NCI-H2227 (cell line): ENCODE measurements around the gene ANO1.

Experiments
- DNase-seq: peaks from one replicate; lab custom pipeline; 2025; ENCODE audit not compliant: unreplicated experiment; lab: John Stamatoyannopoulos, UW

The ANO1 gene

GRCh38 chr11:70158201-70158600, 80.1 kb downstream of the ANO1 start:
- no peak for DNase-seq

DNA sequence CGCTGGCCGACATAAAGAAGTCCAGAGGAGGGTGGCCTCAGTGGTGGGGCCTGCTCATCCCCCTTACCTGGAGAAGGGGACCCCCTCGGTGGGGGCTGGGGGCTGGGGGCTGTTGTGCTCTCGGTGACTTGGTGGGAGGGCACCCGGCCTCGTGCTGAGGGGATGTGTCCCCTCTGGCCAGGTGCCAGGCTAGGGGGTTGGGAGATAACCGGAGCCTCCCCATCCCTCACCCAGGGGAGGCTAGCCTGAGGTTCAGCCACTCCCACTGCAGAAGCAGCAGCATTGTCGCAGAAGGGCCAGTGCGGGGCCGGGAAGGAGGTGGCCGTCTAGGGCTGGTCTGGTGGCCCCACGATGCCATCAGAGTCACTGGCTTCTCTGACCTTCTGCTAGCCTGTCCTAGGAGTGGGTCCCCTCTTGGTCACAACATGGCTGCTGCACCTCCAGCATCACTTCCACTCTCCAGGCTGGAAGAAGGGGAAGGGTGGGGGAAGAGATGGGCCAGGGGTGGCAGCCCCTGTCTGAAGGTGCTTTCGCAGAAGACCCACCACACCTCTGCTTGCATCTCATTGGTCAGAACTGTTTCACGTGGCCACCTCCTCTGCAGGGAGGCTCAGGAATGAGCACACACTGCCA, 80.8 kb downstream of the ANO1 start:
- DNase-seq = no peak

DNA sequence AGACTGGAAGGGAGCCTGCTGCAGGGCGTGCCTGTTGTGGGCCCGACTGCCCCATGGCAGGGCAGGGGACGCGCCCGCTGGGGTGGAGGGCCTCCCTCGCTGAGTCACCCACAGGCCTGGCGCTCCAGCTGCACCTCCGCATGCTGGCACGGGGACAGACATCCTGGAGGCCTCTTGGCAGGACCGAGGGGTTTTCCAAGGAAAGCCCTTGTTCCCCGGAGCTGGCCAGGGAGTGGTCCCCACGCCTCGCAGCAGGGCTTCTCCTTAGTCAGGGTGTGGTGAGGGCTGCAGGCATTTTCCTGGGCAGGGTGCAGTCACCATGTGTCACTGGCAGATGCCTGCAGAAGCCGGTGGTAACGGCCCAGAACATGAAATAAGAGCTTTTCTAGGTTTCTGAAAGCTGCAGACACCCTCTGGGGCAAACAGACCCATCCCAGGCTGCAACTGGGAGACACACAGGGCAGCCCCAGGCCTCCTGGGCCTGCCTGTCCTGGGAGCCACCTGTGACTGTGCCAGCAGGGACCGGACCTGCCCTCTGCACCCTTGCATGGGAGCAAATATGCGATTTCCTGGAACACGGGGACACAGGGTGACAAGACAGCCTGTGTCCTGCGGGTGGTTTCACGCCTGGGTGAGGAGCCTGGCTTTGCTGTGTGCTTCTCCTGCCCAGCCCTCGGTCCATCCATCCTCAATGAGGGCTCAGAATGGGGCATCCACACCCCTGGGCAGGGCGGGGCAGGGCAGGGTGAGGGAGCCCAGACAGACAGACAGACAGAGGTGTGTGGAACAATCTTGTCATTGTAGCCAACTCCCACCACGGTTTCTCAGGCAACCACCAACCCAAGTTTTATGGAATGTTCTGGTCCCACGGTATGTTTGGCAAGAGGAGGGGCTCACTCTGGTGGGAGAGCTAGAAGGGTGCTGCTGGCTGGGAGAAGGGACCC, 81.8 kb downstream of the ANO1 start:
- no peak for DNase-seq

GRCh38 chr11:70161043-70161625, 83.0 kb downstream of the ANO1 start:
- no peak for DNase-seq

DNA sequence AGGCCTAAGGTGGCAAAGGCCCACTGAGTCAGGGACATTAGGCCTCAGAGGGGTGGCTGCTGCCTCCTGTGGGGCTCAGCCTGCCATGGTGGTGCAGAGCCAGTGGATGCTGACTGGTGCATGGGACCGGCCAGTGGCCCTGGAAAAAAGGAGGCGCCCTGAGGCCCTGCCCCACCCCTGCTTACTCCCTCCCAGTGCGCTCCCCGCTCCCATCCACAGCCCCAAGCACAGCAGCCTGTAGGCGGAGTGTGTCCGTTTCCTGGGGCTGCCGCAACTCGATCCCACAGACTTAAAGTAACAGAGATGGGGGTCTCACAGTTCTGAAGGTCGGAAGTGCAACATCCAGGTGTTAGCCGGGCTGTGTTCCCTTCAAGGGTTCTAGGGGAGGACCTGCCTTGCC, 86.6 kb downstream of the ANO1 start:
- DNase-seq = no peak

GRCh38 chr11:70167120-70167519, 89.0 kb downstream of the ANO1 start:
- no peak for DNase-seq

DNA sequence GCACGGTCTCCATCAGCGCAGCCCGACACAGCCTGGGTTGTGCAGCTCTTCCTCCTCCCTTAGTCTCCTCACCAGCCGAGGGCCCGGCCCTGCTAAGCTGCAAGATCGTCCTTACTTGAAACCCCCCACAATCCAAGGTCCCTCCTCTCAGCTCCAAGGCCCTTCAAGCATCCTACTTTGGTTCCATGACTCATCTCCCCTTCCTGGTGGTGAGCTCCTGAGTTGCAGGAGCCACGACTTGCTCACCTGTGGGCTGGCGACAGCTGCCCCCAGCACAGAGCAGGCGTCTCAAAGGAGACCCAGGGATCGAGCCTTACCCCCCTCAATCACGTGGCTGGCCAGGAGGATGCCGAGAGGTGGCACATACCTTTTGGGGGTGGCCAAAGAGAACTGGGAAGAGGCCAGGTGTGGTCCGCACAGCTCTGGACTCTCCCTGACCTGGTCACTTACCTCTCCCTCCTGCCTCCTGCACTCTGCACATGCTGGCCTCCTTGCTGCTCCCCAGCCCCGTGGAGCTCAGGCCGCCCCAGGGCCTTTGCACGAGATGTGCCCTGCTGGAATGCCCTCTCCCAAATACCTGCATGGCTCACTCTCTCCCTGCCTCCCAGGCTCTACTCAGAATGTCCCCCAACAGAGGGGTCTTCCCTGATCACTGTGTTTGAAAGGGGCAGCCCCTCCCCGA, 89.7 kb downstream of the ANO1 start:
- DNase-seq = no peak

DNA sequence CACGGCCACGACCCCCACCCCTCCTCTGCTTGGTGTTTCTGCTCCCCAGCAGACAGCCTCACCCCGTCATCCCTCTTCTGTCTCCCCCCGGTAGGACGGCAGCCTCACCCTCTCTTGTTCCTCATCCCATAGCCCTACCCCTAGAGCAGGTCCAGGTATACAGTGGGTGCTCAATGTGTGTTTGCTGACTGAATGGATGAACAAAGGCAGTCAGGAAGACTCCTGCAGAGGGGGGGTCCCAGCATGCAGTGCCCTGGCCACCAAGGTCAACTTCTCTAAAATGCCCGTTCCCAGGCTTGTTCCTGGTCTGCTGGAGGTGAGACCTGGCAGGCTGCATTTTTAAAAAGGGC, 90.3 kb downstream of the ANO1 start:
- no peak for DNase-seq

DNA sequence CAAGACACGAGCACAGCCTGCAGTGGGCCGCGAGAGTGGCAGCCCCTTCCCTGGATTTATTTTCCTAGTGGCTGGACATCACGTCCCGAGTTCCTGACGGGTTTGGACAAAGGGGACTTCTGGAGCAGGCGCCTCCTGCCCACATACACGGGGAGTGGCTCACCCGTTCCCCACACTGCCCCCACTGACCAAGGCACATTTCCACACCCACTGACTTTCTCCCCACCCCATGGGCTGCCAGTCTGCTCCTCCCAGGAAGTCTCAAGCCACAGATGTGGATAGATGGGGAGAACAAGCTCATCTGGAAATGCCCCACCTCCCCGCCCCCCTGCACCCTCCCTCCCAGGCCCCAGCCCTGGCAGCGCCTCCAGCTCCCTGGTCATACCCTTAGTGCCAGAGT, 91.0 kb downstream of the ANO1 start:
- DNase-seq = no peak

DNA sequence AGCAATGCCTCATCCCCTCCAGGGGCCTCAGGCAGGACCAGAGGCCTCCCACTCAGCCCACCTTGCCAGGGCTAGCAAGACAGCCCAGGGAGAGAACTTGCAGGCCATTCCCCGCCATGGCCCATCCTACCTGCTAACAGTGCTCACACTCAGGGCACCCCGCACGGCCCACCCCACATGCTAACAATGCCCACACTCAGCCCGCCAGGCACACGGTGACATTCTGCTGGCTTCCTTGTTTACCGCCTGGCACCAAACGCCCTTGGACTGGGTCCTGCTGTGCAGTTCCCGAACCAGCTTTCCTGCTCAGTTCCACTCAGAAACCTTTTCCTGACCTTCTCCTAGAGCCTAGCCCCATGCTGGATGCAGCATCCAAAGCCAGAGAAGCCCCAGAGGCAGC, 91.5 kb downstream of the ANO1 start:
- DNase-seq = no peak

GRCh38 chr11:70170596-70171210, 92.6 kb downstream of the ANO1 start:
- DNase-seq = no peak

DNA sequence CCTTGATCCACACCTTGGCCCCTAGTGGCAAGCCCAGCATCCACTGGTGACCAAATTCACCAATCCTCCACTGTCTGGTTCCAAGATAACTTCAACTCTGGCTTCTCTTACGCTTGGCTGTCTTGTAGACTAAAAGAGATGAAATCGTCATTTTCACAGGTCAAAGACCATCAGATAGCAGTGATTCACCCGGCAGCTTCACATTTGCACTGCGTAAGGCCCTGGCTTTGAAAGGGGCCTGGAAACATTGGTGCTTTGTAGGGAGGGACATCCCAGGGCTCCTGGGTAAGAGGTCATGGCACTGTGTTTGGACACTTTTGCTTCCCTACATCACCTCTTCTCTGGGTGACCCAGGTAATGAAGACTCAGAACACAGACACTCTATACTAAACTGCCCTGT, 94.9 kb downstream of the ANO1 start:
- DNase-seq = no peak

DNA sequence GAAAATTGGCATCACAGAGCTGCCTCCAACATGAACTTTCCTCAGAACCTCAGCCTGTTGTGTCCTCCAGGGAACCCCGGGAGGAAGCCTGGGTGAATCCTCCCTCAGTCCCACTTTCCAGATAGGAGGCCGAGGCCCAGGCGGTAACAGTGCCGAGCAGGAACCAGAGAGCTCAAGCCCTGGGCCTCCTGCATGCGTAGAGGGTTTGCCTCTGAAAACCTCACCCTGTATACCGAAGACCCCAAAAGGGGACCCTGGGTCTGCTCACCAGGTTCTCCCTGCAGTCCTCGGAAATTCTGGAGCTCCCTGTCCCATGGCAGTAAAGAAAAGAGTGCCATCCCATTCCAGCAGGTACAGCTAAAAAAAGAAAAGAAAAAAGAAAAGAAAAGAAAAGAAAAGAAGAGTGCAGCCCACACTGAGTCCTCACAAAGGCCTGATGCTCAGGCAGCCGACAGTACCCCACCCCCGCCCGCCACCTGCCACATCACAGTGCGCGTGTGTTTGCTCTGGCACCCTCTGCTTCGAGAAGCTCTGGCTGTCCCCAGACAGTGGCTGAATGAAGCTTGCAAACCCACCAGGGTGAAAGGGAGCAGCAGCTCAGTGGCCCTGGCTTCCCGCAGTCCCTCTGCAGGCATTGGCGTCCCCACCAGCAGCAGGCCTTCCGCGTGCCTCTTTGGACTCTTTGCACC, 96.6 kb downstream of the ANO1 start:
- DNase-seq = no peak

- no peak for DNase-seq
Observed at GRCh38 chr11:70175236-70175698, 97.2 kb downstream of the ANO1 start.

DNA sequence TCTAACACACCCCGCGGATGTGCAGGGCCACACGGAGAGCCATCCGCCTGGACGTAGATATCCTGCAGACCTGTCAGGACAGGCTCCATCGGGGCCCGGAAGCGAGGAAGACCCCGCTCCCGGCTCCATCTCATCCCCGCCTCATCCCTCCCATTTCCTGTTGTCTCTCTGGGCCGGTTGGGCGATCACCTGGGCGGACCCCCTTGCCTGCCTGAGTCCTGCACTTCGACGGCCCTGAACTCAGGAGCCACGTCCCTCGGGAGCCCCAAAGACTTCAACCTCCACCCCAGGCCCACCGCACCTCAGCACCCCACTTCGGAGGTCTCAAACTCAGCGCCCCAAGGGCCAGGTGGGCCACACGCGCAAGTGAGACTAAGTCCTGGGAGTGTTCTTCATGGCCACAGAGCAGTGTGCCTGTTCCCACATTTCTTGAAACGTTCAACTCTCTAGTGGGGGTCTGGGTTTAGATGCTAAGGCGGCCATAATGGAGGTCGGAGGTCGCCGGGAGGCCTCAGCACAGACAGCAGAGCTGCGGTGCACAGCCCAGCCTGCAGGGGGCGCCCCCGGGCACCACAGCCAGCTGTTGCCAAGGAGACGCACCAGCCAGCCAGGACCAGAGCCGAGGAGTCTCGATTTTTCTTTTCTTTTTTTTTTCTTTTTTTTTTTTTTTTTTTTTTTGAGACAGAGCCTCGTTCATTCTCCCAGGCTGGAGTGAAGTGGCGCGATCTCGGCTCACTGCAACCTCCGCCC, 99.0 kb downstream of the ANO1 start:
- DNase-seq = peak; percentile 9

- DNase-seq = no peak
Observed at GRCh38 chr11:70180906-70181305, 102.8 kb downstream of the ANO1 start.

DNA sequence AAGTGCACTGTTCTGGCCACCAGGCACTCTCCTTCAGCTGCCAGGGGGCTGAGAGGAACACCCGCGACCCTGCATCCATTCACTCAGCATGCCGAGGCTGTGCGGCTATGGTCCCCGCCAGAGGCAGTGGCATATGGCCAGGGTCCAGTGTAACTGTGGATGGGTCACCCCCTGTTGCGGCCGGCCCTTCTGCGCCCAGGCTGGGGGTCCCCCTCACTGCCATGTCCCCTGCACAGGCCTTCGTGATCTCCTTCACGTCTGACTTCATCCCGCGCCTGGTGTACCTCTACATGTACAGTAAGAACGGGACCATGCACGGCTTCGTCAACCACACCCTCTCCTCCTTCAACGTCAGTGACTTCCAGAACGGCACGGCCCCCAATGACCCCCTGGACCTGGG, 104.1 kb downstream of the ANO1 start:
- DNase-seq = no peak

DNA sequence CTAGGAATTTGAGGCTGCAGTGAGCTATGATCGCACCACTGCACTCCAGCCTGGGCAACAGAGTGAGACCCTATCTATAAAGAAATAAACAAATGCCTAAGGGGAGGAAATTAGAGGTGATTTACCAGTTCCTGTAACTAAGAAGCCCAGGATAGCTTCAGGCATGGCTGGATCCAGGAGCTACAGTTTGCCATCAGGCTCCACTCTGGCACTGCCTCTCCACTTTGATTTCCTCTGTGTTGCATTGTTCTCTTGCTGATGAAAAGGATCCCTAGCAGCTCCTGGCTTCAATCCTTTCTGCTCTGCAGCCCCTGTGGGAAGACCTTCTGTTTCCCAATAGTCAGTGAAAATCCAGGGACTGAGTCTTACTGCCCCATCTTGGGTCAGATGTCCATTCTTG, 104.9 kb downstream of the ANO1 start:
- no peak for DNase-seq

- DNase-seq = no peak
Observed at GRCh38 chr11:70183483-70184176, 105.5 kb downstream of the ANO1 start.
